LNCAP (cell line): ENCODE results near the gene CACNG4.

ENCODE experiments used
- TF ChIP-seq, protein P1 (sequence below): fragments of 450-650 bp; IDR thresholded peaks from 2 replicates; pipeline ENCODE4 v1.5.1; 2017; ENCODE audit warnings: mild to moderate bottlenecking

CACNG4 gene

DNA sequence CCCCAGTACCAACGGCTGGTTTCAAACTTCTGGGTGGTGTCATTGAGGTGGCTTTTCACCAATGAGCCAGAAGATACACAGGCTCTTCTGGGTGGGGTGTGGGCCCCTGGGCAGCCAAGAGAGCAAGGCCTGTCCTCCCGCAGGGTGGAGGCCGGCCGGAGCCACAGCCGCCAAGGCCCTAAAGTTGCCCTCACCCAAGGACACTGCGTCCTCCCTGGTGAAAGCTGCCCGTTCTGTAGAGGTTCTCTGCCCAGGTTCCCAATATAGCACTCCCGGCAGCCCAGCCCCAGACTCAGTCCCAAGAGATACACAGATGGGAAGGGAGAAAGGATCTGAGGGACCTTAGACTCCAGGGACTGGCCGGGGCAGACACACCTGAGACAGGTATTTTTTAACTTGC is 69.1 kb downstream of the CACNG4 start:
- TF ChIP-seq, protein P1, sequence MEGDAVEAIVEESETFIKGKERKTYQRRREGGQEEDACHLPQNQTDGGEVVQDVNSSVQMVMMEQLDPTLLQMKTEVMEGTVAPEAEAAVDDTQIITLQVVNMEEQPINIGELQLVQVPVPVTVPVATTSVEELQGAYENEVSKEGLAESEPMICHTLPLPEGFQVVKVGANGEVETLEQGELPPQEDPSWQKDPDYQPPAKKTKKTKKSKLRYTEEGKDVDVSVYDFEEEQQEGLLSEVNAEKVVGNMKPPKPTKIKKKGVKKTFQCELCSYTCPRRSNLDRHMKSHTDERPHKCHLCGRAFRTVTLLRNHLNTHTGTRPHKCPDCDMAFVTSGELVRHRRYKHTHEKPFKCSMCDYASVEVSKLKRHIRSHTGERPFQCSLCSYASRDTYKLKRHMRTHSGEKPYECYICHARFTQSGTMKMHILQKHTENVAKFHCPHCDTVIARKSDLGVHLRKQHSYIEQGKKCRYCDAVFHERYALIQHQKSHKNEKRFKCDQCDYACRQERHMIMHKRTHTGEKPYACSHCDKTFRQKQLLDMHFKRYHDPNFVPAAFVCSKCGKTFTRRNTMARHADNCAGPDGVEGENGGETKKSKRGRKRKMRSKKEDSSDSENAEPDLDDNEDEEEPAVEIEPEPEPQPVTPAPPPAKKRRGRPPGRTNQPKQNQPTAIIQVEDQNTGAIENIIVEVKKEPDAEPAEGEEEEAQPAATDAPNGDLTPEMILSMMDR, result no peak

- TF ChIP-seq, protein P1, result no peak
Measured at GRCh38 chr17:67035131-67036083, 70.9 kb downstream of the CACNG4 start.

GRCh38 chr17:67038861-67039365 is 74.4 kb downstream of the CACNG4 start:
- TF ChIP-seq, protein P1, result no peak

GRCh38 chr17:67040652-67041051 is 76.1 kb downstream of the CACNG4 start:
- TF ChIP-seq, protein P1, result no peak

DNA sequence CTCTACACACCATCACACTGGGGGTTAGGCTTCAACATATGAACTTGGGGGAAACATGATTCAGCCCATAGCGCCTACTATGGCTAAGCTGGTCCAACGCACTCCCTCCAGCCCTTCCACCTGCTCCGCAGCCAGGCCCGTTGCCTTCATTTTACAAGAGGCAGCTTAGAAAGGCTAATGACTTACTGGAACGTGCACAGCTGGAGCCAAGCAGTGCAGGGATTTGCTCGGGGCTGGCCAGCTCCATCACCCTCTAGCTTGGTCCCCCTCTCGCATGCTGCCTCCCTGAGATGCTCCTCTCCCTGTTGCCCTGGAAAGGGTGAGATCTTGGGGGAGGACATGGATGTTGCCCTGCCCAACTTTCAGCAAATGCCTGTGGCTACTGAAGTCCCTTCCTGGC is 77.0 kb downstream of the CACNG4 start:
- TF ChIP-seq, protein P1, result no peak

- TF ChIP-seq, protein P1, result no peak
Measured at GRCh38 chr17:67041941-67042899, 77.7 kb downstream of the CACNG4 start.

GRCh38 chr17:67043283-67043682 is 78.8 kb downstream of the CACNG4 start:
- TF ChIP-seq, protein P1, result no peak
